NCI-H1694 treated with DMSO at 0.1 percent for 48 hours (cell line): Measurements from ENCODE around the gene PRKG1.
"Not testable (repeated sequence)": the region's sequence is repeated elsewhere in the genome, so short reads cannot be mapped to it uniquely, and the experiment has no call there.

Source experiments
- DNase-seq: peaks from one replicate; lab custom pipeline; 2025; lab: John Stamatoyannopoulos, UW

Gene PRKG1

DNA sequence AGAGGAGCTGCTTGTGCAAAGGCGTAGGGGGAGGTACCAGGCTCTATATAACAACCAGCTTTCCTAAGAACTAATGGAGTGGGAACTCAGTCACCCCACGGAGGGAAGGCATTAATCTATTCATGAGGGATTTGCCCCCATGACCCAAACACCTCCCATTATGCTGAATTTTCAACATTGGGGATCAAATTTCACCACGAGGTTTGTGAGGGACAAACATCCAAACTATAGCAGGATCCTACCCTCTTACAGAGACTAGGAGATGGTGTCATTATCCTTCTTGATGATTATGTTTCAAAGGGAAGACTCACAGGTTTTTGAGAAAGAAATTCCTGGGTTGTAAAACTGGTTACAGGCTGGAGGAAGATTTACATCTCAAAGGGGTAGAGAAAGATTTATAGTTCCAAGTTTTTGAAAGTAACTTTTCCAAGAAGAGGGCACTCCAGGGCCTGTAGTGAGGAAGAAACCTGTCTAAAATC, 944.8 kb downstream of the PRKG1 start:
- DNase-seq = no peak

DNA sequence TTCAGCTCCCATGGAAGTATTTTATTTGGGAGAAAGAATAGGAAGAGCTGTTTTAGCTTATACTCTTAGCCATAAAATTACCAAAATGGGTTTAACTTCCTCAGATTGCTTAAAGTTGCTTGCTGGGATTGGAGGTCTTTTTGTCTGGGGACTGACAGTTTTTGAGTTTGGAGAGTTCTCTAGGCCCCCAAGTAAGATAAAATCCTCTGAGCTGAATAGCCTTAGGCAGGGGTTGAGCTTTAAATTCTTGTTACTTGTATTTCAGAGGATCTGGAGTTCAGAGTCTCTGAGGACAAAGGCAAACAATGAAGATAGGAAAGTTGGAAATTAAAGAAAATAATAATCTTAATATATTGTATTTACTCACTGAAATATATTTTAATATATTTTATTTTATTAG, 945.4 kb downstream of the PRKG1 start:
- DNase-seq = no peak

DNA sequence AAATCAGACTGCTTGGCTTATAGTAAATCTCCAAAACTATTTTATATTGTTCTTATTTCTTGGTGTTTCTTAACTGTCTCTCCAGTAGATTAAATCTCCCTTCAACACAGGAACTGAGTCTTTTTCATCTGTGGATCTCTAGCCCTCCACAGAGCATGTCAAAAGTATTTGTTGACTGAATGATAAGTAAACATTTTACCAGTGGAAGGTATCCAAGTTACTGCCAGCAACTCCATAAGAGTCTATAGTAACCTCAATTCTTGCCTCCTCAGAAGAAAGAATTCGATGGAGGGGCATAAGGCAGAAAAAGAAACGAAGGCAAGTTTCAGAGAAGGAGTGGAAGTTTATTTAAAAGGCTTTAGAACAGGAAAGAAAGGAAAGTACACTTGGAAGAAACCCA, 945.9 kb downstream of the PRKG1 start:
- DNase-seq = no peak

DNA sequence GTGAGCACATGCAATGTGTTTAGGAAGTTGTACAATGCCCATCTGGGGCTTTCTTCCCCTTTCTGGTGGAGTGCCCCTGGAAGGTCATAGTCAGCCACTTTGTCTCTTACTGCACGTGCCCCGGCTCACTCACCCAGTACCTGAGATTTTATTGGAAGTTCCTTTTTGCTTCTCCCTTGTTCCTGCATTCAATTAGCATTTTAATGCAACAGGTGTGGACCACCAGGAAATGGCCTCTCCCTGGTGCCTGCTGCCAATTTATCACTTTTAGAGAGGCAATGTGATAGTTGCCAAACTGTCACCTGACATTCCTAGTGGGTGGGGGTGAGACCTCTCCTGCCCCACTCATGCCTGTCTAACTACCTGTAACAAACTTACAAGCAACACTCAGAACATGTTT, 946.4 kb downstream of the PRKG1 start:
- no peak for DNase-seq

DNA sequence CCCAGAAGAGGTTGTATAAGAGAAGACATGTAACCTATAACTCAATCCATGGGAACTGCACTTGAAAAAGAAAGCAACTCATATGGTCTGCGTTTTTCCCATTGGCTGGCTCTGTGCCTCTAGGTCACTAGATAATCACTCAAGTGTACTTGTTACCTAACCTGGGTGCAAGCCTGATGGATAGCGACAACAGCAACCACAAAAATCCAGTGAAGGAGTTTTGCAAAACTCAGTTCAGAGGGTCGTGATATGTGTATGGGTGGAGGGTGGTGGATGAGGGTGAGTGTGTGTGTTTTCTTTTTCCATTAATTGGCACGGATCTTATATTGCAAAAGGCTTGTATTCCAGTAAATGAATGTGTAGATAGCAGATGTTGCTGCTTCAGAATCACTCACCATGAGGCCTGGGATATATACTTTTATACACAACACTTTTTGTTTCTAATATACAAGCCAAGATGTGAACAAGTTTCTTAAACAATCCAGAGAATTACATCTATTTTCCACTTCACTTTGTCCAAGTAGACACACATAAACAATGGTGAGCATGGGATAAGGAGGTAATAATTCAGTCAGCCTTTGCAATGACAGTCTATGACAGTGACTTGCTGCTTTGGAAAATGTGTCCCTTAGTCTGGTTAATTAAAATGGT, 952.9 kb downstream of the PRKG1 start:
- no peak for DNase-seq

DNA sequence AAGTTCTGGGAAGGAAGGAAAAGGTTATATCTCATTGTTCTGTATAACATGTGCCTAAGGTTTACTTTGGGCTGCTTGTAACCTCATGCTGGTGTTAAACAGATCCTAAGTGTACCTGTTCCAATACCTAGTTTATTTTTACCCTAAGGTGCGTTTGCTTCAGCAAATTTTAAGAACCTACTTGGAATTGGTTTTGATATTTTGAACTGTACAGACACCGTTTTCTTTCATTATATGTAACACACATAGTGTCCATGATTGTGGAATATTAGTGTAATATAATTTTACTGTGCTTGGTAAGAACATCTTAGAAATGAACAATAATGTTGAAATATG, 954.2 kb downstream of the PRKG1 start:
- no peak for DNase-seq

DNA sequence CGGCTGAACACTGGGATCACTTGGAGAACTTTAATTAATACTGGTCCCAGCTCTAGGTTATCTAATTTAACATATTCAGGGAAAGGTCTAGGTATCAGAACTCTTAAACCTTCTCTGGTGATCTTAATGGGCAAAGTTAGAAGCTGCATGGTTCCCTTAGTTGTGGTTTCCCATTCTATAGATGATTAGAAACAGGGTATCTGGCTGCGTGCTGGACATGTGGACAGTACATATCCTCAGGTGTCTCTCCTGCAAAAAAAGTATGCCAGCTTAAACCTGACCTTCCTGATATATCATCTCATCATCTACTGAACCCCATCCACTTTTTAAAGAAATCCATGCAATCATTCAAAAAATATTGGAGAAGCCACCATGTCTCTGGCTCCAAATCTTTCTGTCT, 955.3 kb downstream of the PRKG1 start:
- no peak for DNase-seq

DNA sequence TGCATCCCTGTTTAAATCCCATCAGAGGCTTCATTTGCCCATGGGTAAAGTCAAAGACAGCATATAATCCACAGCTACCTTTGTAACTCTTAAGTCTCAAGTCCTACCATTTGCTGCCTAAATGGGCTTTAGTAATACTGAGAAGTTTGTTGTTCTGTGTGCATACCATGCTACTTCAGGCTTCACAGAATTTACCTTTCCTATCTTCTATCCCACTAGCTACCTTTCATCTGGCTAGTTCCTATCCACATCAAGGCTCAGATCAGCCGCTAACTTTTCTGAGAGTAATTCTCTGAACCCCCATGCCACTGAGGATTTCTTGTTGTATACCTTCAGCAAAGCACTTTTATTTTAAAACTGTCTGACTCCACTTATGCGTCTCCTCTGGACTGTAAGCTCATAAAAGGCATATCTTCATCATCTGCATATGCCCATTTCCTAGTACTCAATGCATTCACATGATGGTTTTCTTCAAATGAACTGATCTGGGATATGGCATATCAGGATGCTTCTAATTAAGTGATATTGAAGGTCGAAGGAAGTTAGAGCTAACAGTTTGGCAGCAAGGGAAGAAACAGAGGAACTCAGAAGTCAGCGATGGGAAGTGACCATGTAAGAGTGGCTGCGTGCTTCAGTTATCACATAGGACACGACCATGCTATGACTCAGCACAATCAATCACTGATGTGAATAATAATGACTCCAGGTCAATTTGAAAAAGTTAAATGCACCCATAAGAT, 955.9 kb downstream of the PRKG1 start:
- DNase-seq = no peak

DNA sequence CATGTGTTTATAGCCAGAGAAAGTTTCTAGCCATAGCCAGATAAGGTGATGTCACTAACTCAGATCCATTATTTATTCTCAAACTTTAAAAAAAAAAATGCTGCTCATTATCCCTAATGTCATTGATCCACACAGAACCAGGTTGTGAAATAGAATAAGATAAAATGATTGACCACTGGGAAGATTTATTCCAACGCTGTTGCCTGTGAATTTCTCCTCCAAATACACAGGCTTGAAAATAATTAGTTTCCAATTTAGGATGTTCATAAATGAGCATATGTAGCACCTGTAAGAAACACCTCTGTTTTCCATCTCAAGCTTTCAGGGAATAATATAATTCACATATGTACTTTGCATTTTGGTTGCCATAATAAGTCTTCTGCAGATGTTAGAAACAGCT, 956.7 kb downstream of the PRKG1 start:
- DNase-seq = no peak

DNA sequence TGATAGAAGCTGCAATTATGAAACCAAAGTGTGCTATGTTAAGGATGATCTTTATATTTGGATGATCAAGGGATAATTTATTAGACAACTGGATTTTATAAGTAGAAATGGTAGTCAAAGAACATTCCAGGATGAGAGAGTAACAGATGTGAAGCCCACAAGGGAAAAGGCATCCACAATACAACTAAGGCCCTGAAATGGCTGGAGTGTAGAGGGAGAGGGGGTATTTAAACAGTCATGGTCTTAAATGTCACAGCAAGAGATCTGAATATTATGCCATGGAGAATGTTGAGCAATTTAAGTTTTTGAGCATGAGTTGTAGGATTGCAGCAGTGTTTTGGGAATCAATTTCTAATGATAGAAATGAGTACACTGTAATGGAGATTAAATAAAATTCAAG, 957.5 kb downstream of the PRKG1 start:
- no peak for DNase-seq

DNA sequence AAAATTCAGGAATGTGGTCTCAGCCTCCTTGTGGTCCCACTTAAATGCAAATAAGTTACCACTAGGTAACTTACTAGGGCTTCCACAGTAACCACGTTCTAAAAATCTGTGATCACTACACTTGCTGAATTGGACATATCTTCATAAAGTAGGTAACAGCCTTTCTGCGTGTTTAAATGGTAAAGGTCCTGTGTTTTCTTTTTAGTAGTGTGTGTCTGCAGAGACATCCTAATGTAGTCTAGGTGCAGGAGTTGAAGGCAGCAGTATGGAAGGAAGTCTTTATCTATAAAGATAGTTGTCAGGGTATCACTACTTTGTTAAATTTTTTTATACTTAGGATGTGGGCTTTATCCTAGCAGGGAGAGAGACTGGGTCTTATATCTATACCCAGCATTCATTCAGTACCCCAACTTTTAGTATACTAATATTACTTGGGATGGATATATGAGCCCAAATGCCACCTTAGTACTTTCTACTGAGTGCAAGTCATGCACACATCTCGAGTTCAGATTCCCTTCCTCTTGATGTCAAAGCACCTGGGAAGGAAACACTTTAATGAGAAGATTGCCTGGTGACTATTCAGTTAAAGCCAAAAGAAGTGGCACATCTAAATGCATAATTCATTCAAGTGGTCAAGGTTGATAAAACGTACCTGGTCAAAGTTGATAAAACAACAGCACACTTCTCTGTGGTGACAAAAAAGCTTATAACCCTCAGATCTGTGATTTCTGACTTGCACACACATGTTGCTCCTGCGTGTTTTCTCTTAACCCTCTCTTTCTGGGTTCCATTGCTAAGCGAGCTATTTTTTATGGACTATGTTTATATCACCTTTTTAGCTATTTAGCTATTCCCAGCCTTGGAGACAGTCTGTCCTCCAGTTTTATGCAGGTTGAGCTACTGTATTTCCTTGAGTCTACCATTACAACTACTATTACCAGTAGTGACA, 958.7 kb downstream of the PRKG1 start:
- no peak for DNase-seq

DNA sequence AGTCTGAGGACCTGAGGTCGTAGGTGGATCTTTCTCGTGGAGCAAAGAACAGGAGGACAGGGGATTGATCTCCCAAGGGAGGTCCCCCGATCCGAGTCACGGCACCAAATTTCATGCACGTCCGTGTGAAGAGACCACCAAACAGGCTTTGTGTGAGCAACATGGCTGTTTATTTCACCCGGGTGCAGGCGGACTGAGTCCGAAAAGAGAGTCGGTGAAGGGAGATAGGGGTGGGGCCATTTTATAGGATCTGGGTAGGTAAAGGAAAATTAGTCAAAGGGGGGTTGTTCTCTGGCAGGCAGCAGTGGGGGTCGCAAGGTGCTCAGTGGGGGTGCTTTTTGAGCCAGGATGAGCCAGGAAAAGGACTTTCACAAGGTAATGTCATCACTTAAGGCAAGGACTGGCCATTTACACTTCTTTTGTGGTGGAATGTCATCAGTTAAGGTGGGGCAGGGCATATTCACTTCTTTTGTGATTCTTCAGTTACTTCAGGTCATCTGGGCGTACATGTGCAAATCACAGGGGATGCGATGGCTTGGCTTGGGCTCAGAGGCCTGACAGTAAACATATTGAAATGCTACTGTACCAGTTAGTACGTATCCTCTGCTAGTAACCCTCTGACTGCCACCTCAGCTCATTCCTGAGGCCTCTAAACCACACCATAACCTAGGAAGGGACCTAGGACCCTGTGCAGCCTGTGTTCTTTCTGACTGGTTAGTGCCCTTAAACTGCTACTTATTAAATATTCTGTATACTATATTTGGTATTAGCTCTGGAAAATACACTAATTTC, 964.9 kb downstream of the PRKG1 start:
- DNase-seq = not testable (repeated sequence)

DNA sequence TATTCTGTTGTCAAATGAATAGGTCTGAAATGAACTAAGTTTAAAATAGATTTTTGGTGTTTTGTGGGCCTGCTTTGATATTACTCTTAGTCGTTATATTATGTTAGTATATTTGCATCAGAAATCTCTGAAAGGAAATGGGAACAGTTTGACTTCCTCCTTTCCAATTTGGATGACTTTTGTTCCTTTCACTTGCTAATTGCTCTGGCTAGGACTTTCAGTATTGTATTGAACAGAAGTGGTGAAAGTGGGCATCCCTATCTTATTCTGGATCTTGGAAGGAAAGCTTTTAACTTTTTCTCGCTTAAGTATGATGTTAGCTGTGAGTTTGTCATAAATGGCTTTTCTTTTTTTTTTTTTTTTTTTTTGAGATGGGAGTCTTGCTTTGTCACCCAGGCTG, 966.2 kb downstream of the PRKG1 start:
- no peak for DNase-seq

DNA sequence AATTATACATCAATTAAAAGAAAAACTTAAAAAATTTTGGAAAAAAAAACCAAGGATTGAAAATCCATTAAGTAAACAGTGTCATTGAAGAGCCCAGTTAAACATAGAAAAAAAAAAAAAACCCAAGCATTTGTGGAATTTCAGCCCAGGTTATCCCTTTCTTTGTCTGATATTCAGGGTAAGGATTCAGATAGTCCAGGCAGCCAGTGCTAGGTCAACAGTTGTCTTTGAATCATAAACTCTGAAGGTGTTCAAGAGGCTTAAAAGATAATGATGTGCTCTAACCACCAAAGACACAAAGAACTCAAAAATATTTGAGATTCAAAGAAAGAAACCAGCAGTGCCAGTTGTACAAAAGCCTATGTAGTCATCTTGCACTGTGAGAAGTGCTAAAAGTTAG, 969.5 kb downstream of the PRKG1 start:
- no peak for DNase-seq

DNA sequence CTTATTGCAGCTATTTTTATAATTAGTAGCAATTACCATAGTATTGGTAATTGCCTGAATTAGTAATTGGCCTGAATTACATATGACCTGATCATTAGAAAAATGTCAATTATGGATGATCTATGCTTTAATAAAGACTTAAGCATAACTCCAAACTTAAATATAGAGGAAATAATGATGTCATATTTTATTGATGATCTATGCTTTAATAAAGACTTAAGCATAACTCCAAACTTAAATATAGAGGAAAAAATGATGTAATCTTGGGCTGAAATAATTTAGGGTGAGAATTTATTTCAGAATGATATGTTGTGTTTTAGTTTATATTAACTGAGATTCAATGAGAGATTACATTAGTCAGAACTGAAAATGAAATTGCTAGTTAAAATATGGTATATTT, 973.8 kb downstream of the PRKG1 start:
- DNase-seq = no peak

DNA sequence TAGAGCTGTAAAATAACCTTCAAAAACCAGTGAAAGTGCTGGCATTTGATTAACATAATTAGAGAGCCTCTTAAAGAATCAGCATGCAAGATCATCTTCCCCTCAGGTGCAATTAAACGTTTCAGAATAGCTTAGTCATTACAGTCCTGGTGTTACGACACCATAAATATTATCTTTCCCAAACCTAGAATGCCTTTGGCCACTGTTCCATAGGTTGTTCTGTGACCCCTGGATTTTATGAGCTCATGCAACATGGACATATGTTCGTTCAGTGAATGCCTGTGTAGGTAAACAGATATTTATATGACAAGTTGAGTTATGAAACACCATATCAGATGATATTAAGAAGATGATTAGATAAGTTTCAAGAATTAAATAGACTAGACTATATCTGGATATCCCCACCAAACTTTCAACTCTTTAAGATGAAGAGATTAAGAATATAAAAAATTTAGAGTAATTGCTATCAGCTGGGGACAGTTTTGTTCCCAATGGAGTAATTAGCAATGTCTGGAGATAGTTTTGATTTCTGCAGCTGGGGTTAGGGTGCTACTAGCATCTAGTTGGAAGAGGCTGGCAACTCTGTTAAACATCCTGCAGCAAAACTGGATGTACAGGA, 976.3 kb downstream of the PRKG1 start:
- DNase-seq = no peak

DNA sequence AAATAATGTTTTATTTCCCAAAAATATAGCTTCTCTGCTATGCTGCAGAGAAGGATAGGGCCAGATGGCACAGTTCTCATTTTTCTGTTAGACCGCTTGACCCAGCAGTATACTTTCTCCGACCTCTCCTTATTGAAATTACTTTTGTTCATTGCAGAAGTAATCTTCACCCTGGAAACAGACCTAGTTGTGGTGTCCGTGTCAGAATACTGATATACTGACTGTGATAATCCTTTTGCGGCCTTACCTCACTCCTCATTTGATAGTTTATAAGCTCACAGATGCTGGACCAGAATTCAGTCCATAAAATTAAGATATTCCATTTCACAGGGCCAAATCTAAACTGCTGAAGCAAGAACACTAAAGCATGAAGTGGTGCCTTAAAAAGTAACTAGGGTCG, 979.2 kb downstream of the PRKG1 start:
- DNase-seq = no peak

DNA sequence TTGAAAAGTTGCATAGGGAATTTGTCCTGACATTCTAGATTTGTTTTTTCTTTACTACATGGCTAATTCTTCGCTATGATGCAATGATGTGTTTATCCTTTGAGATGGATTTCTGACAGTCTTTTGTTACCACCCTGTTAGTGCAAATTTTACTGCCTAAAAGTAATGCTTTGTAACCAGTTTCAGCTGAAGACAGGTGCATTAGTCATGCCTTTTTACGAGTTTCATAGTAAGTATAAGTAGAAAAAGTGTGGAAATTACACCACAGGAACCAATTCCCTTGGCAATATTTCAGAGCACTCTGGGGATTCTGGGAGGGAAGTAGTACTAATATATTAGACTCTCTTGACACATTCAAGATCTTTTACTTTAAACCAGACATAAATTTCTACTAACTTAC, 982.0 kb downstream of the PRKG1 start:
- DNase-seq = no peak

DNA sequence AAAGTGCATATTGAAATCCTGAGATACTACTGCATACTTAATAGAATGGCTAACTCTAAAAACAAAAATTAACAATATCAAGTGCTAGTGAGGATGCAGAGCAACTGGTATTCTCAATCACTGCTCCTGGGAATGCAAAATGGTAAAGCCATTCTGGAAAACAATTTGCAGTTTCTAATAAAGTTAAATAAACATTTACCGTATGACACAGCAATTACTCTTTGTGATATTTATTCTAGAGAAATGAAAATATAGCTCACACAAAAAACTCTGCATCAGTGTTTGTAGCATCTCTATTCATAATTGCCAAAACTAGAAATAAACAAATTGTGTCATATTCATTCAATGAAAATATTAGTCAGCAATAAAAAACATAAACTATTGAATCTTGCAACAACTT, 984.8 kb downstream of the PRKG1 start:
- no peak for DNase-seq

DNA sequence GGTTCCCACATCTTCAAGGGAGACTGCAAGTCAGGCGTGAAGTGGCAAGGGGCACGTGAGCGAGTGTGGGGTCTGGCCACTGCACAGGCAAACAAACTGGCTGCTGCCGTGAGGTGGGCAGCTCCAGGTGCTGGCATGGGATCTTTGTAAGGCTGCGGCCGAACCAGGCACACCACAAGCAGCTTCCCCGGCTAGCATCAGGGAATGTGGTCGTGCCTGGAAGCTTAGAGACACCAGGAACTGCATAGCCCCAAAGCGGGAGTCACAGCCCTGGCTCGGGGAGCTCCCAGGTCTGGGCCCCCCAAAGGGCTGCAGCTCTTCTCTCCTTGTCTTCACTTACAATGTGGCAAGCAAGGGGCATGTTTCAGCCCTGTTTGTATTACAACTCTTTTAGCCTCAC, 988.9 kb downstream of the PRKG1 start:
- DNase-seq = no peak

DNA sequence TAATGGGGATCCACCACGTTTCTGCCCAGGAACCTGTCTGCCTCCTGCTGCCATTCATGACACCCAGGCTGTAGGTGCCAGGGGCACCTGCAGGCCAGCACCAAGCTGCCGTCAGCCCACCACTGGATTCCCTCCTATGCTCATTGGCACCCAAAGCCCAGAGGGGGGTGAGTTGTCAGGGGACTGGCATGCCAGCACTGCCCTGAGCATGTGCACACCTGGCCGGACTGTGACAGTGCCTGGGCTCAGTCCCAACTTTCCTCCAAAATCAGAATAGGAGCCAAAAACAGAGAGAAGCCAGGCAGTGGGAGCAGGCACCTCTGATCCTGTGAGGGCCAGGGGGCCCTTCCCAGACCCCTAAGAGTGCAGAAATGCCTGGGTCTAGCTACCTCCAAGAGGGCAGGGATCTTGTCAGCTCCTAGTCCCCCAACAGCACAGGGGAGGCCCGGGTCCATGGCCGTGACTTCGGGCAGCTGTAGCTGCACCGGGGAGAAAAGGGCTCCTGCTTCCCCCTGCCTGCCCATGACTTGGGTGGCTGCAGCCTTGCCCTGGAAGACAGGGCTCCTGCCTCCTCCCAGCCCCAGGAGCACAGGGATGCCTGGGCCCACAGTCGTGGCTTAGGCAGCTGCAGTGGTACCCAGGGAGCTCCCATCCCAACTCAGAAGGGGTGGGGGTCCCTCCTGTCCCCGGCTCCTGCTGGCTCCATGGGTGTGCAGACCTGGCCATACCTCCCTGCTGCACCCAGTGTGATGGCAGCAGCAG, 990.0 kb downstream of the PRKG1 start:
- no peak for DNase-seq
